Coronary artery (tissue), 2 donors: ENCODE data around the gene TNFAIP8L2.
"Not testable (repeated sequence)": the region's sequence is repeated elsewhere in the genome, so short reads cannot be mapped to it uniquely, and the experiment has no call there.

Experiments used
- DNase-seq: peaks from one replicate; pipeline ENCODE4 v3.0.0-alpha.2; 2017; ENCODE audit warnings: low spot score
- H3K27ac ChIP-seq, 2 donors: fragments of 200-600 bp; sonication (generic); one replicate each; pipeline ENCODE4 v1.5.1; 2016 to 2019
- H3K4me3 ChIP-seq: fragments of 200-600 bp; sonication (generic); 2 replicates; pipeline ENCODE4 v1.5.1; 2016; ENCODE audit warnings: mild to moderate bottlenecking, moderate library complexity
- TF ChIP-seq, protein P1 (sequence below): fragments of 200-600 bp; sonication (generic); IDR thresholded peaks from one replicate; pipeline ENCODE4 v1.5.1; 2019; ENCODE audit warnings: antibody characterized with exemption

Gene TNFAIP8L2

DNA sequence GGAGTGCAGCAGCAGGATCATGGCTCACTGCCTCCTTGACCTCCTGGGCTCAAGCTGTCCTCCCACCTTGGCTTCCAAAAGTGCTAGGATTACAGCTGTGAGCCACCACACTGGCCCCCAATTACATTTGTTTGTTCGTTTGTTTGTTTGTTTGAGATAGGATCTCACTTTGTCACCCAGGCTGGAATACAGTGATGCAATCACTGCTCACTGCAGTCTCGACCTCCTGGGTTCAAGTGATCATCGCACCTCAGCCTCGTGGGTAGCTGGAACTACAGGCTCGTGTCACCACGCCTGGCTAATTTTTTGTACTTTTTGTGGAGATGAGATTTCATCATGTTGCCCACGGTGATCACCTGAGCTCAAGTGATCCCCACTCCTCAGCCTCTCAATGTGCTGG, 35.6 kb downstream of the TNFAIP8L2 start:
- no peak overlapping the region for H3K27ac ChIP-seq
- DNase-seq, result no peak
- no peak overlapping the region for H3K4me3 ChIP-seq
- TF ChIP-seq, protein P1, sequence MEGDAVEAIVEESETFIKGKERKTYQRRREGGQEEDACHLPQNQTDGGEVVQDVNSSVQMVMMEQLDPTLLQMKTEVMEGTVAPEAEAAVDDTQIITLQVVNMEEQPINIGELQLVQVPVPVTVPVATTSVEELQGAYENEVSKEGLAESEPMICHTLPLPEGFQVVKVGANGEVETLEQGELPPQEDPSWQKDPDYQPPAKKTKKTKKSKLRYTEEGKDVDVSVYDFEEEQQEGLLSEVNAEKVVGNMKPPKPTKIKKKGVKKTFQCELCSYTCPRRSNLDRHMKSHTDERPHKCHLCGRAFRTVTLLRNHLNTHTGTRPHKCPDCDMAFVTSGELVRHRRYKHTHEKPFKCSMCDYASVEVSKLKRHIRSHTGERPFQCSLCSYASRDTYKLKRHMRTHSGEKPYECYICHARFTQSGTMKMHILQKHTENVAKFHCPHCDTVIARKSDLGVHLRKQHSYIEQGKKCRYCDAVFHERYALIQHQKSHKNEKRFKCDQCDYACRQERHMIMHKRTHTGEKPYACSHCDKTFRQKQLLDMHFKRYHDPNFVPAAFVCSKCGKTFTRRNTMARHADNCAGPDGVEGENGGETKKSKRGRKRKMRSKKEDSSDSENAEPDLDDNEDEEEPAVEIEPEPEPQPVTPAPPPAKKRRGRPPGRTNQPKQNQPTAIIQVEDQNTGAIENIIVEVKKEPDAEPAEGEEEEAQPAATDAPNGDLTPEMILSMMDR, result no peak

DNA sequence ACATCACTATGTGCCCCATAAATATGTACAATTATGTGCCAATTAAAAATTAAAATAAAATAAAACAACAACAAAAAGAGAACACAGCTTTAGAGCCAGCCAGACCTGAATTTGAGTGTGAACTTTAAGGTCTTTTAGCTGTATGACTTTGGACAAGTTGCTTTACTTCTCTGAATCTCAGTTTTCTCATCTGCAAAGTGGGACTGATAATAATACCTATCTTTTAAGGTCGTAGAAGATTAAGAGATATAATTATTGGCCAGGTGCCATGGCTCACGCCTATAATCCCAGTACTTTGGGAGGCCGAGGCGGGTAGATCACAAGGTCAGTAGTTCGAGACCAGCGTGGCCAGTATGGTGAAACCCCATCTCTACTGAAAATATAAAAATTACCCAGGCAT, 36.9 kb downstream of the TNFAIP8L2 start:
- DNase-seq, result no peak
- TF ChIP-seq, protein P1, result no peak
- Histone ChIP-seq H3K4me3 (no peak overlapping the region), H3K27ac (no peak overlapping the region)

DNA sequence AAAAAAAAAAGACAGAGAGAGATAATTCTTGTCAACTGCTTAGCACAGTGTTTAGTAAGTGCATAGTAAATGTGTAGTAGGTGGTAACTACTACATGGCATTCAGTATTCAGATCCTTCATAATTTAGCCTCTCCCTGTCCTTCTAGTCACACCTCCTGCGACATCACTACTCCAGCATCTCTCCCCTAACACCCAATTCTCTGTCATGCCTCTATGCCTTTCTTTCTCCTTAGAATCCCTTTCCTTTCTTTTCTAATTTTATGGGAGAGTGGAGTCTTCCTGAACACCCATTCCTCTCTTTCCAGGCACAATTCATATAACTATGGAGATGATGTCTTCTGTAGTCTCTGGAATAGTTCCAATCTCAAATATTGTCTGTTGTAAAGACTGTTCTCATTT, 37.4 kb downstream of the TNFAIP8L2 start:
- Histone ChIP-seq H3K4me3 (no peak overlapping the region), H3K27ac (no peak overlapping the region)
- TF ChIP-seq, protein P1, result no peak
- DNase-seq, result no peak

DNA sequence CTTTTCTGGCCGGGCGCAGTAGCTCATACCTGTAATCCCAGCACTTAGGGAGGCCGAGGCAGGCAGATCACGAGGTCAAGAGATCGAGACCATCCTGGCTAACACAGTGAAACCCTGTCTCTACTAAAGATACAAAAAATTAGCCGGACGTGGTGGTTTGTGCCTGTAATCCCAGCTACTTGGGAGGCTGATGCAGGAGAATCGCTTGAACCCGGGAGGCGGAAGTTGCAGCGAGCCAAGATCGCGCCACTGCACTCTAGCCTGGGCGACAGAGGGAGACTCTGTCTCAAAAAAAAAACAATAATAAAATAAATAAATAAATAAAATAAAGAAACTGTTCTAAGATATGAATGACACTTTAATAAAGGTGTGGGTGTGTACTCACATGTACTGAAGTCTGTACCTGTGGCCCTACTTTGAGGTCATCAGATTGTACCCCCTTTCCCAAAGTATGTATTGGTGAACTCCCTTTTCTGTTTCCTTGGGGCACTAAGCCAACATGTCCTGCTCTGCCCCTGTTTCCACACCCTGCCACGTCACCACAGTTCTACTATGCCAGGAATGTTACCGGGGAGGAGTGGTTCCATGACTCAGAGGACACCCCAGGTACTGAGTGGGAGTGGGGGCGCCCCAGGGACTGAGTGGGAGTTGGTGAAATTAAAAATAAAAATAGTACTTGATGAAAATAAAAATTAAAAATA, 38.6 kb downstream of the TNFAIP8L2 start:
- not testable (repeated sequence) for H3K4me3 ChIP-seq, DNase-seq, H3K27ac ChIP-seq

DNA sequence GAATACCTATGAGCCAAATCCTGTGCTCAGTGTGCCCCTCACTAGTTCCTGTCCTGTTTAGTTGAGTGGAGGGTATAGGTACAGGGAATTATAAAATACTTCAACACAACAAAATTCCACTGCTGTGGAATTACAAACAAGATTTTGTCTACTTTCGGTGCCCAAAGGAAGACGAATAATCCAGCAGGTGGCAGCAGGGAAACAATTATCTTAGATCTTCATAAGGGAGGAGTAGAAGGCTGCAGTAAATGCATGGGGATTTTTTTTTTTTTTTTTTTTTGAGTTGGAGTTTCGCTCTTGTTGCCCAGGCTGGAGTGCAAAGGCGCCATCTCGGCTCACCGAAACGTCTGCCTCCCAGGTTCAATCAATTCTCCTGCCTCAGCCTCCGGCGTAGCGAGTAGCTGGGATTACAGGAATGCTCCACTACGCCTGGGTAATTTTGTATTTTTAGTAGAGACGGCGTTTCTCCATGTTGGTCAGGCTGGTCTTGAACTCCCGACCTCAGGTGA, 39.9 kb downstream of the TNFAIP8L2 start:
- Histone ChIP-seq H3K4me3 (no peak overlapping the region), H3K27ac (peak overlapping the region in 1 of 2 donors; percentile 40)
- DNase-seq, result no peak
- TF ChIP-seq, protein P1, result no peak

DNA sequence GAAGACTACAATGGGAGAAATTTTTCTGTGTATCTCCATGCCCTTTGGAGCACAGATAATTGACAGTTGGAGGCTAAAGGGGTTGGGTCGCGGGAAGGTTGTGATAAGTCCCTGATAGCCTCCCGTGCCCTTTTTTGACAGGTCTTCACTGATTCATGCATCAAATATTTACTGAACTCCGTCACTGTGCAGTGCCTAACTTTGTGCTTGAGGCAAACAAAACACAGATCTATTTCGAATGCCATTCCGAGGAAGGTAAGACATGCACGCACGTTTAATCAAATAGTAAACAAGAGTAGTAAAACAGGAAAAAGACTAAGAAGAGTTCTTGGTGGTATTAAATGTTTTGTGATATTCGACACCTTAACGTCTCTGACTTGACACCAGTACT, 41.4 kb downstream of the TNFAIP8L2 start:
- peak overlapping the region; percentile 93 to 95 for H3K27ac ChIP-seq
- no peak for DNase-seq
- peak overlapping the region; percentile 93 for H3K4me3 ChIP-seq
- TF ChIP-seq, protein P1, result no peak

DNA sequence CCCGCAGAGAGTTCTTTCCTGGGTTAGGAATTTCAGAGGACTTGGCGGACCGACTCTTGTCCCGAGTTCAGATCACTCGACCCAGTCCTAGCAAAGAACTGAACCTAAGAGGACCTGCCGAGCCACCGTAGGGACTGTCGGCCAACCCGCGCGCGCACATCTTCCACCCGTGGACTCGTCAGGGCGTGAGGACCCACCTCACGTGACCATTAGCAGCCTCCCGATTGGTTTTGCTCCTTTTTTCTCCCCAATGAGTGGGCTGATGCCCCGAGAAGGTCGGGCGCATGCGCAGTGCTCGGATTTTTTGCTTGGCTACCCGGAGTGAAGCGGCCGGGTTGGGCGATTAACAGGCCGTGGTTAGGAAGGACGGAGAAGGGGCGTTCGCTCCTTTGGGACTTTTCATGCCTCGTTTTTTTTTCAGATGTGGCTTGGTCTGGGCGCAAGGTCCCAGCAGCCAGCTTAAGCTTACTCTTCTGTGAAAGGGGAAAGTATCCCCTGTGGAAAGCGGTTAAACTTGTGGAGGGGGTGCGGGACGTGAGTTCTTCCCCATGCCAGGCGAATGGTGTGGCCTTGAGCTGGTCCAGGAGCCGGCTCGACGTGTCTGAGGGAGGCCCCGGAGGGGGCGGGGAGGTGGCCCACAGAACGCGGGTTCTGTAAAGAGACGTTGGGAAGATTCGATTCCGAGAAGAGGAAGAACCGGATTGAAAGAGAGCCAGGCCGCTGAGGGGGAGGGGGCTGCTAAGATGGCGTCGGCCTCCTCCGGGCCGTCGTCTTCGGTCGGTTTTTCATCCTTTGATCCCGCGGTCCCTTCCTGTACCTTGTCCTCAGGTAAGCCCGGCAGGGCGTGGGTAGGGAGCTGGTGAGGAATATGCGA, 42.0 kb downstream of the TNFAIP8L2 start, which contains the start of gene PIP5K1A:
TSS of gene PIP5K1A (plus strand) at position 299 of the 874 bp plus-strand sequence. CDS start at position 744, 445 bp downstream.
- Histone ChIP-seq H3K27ac (peak within 1 kb of the TSS; percentile 93 to 95), H3K4me3 (peak within 1 kb of the TSS; percentile 93)
- TF ChIP-seq, protein P1, result no peak
- DNase-seq, result peak; percentile 99
